SU-DHL-6 (cell line): Measurements from ENCODE around the gene KCNJ12.

Experiments used
- H2AFZ ChIP-seq: fragments of 200-600 bp; sonication (generic); 2 replicates; pipeline ENCODE4 v1.6.1; 2014; ENCODE audit warnings: low read depth, mild to moderate bottlenecking, moderate library complexity, mixed read lengths, antibody characterized with exemption, low read length; ENCODE audit not compliant: severe bottlenecking
- H3F3A ChIP-seq: fragments of 200-600 bp; shearing (Covaris generic); 2 replicates; pipeline ENCODE4 v1.6.0; 2016; ENCODE audit warnings: antibody characterized with exemption, mild to moderate bottlenecking; ENCODE audit not compliant: insufficient read depth
- H3K27ac ChIP-seq: fragments of 200-600 bp; sonication (generic); 2 replicates; pipeline ENCODE4 v1.5.1; 2016; ENCODE audit warnings: low read depth, mild to moderate bottlenecking, low read length, moderate library complexity, mixed read lengths
- H3K27me3 ChIP-seq: fragments of 200-600 bp; sonication (generic), shearing (Covaris generic); 2 replicates; pipeline ENCODE4 v1.6.0; 2014; ENCODE audit warnings: mild to moderate bottlenecking, low read length
- H3K36me3 ChIP-seq: fragments of 200-600 bp; sonication (generic); 2 replicates; pipeline ENCODE4 v1.6.1; 2014; ENCODE audit warnings: mild to moderate bottlenecking, low read length, mixed read lengths
- H3K4me2 ChIP-seq: fragments of 300-600, 200-600 bp; shearing (Covaris generic), sonication (generic); 2 replicates; pipeline ENCODE4 v1.6.0; 2014; ENCODE audit warnings: low read length, low read depth, mild to moderate bottlenecking; ENCODE audit not compliant: poor library complexity, severe bottlenecking
- H3K4me3 ChIP-seq: fragments of 200-600 bp; sonication (generic); 2 replicates; pipeline ENCODE4 v1.5.1; 2014; ENCODE audit warnings: antibody characterized with exemption, low read length, mild to moderate bottlenecking, mixed read lengths; ENCODE audit not compliant: insufficient read depth, poor library complexity, severe bottlenecking
- H3K79me2 ChIP-seq: fragments of 200-600 bp; sonication (generic); 2 replicates; pipeline ENCODE4 v1.6.1; 2014; ENCODE audit warnings: mild to moderate bottlenecking, low read length, moderate library complexity; ENCODE audit not compliant: insufficient read depth
- H3K9ac ChIP-seq: fragments of 200-600 bp; sonication (generic); 2 replicates; pipeline ENCODE4 v1.7.0; 2014; ENCODE audit warnings: mild to moderate bottlenecking, low read length
- H3K9me2 ChIP-seq: fragments of 200-600 bp; sonication (generic); replicated peaks from 2 replicates; pipeline ENCODE4 v1.6.1; 2014; ENCODE audit warnings: low read length; ENCODE audit not compliant: insufficient read depth
- H3K9me3 ChIP-seq: fragments of 200-600 bp; sonication (generic); 2 replicates; pipeline ENCODE4 v1.6.1; 2014; ENCODE audit warnings: low read length, mixed read lengths; ENCODE audit not compliant: insufficient read depth
- H4K20me1 ChIP-seq: fragments of 200-600 bp; sonication (generic); 2 replicates; pipeline ENCODE4 v1.6.1; 2014; ENCODE audit warnings: low read depth, mild to moderate bottlenecking, antibody characterized with exemption, low read length, moderate library complexity, mixed read lengths
- CTCF ChIP-seq: fragments of 200-600 bp; sonication (generic); IDR thresholded peaks from one replicate; pipeline ENCODE4 v1.5.1; 2017; ENCODE audit warnings: antibody characterized with exemption, mild to moderate bottlenecking, low read length, moderate library complexity; ENCODE audit not compliant: insufficient read depth, poor library complexity, severe bottlenecking
- EZH2phosphoT487 ChIP-seq: fragments of 200-600 bp; sonication (generic), shearing (Covaris generic); conservative IDR thresholded peaks from 2 replicates; pipeline ENCODE4 v1.6.1; 2018; ENCODE audit warnings: mild to moderate bottlenecking, antibody characterized with exemption, low read length, moderate library complexity, mixed read lengths

The KCNJ12 gene

GRCh38 chr17:21459536-21459935 lies 83.4 kb downstream of the KCNJ12 start:
- TF ChIP-seq CTCF (no peak), EZH2phosphoT487 (no peak)
- Histone ChIP-seq H3F3A (no peaks in the 10 kb centered on the region), H3K4me3 (no peak overlapping the region), H4K20me1 (no peaks in the 10 kb centered on the region), H3K36me3 (no peaks in the 10 kb centered on the region), H3K9me2 (no peaks in the 10 kb centered on the region), H3K9me3 (no peaks in the 10 kb centered on the region), H2AFZ (no peak overlapping the region), H3K27ac (no peak overlapping the region), H3K27me3 (no peaks in the 10 kb centered on the region), H3K9ac (no peak overlapping the region), H3K4me2 (no peak overlapping the region), H3K79me2 (no peaks in the 10 kb centered on the region)

GRCh38 chr17:21460358-21460757 lies 84.2 kb downstream of the KCNJ12 start:
- Histone ChIP-seq H3K27ac (no peak overlapping the region), H3K9me2 (no peaks in the 10 kb centered on the region), H2AFZ (no peak overlapping the region), H3F3A (no peaks in the 10 kb centered on the region), H4K20me1 (no peaks in the 10 kb centered on the region), H3K36me3 (no peaks in the 10 kb centered on the region), H3K9ac (no peak overlapping the region), H3K4me3 (no peak overlapping the region), H3K27me3 (no peaks in the 10 kb centered on the region), H3K79me2 (no peaks in the 10 kb centered on the region), H3K4me2 (no peak overlapping the region), H3K9me3 (no peaks in the 10 kb centered on the region)
- TF ChIP-seq CTCF (no peak), EZH2phosphoT487 (no peak)

- H2AFZ ChIP-seq = no peak overlapping the region
Measured at GRCh38 chr17:21462237-21462636, 86.1 kb downstream of the KCNJ12 start.

More at GRCh38 chr17:21462237-21462636, 86.1 kb downstream of the KCNJ12 start:
- H4K20me1 ChIP-seq = no peaks in the 10 kb centered on the region
- no peaks in the 10 kb centered on the region for H3K27me3 ChIP-seq
- H3F3A ChIP-seq = no peaks in the 10 kb centered on the region
- TF ChIP-seq CTCF (no peak), EZH2phosphoT487 (no peak)
- no peaks in the 10 kb centered on the region for H3K9me3 ChIP-seq
- no peak overlapping the region for H3K4me3 ChIP-seq
- no peaks in the 10 kb centered on the region for H3K9me2 ChIP-seq
- H3K36me3 ChIP-seq = no peaks in the 10 kb centered on the region
- no peaks in the 10 kb centered on the region for H3K79me2 ChIP-seq
- no peak overlapping the region for H3K4me2 ChIP-seq
- no peak overlapping the region for H3K27ac ChIP-seq
- no peak overlapping the region for H3K9ac ChIP-seq
